ENCODE measurements around the gene CMPK1.
"Not testable (repeated sequence)": the region's sequence is repeated elsewhere in the genome, so short reads cannot be mapped to it uniquely, and the experiment has no call there.

CMPK1 gene

GRCh38 chr1:47333578-47333921 is at the start of gene CMPK1:
Gene CMPK1 (plus strand): TSS chr1:47333790. CDS start chr1:47333946, 156 bp downstream.
- Histone ChIP-seq H3K36me3 (ENCODE audit: control insufficient read depth, insufficient read depth, low read length) (no peaks in the 10 kb centered on the region), H3K9me3 (ENCODE audit: control insufficient read depth, low read length) (no peaks in the 10 kb centered on the region), H3K4me1 (ENCODE audit: control insufficient read depth, insufficient read depth, low read length) (peaks cover 14% of the 10 kb centered on the region), H3K27me3 (ENCODE audit: control insufficient read depth, insufficient read depth, low read length) (no peaks in the 10 kb centered on the region), H3K4me3 (ENCODE audit: low read length) (peak within 1 kb of the TSS; percentile 93), H3K9ac (ENCODE audit: low read length) (peak within 1 kb of the TSS; percentile 98)

GRCh38 chr1:47288116-47288515 is 45.5 kb upstream of the CMPK1 start:
- not testable (repeated sequence) for H3K36me3 ChIP-seq (ENCODE audit: control insufficient read depth, insufficient read depth, low read length); H3K9me3 ChIP-seq (ENCODE audit: control insufficient read depth, low read length); H3K4me1 ChIP-seq (ENCODE audit: control insufficient read depth, insufficient read depth, low read length); H3K27me3 ChIP-seq (ENCODE audit: control insufficient read depth, insufficient read depth, low read length); H3K9ac ChIP-seq (ENCODE audit: low read length); H3K4me3 ChIP-seq (ENCODE audit: low read length)

- not testable (repeated sequence) for H3K4me1 ChIP-seq (ENCODE audit: control insufficient read depth, insufficient read depth, low read length); H3K27me3 ChIP-seq (ENCODE audit: control insufficient read depth, insufficient read depth, low read length); H3K9me3 ChIP-seq (ENCODE audit: control insufficient read depth, low read length); H3K36me3 ChIP-seq (ENCODE audit: control insufficient read depth, insufficient read depth, low read length); H3K4me3 ChIP-seq (ENCODE audit: low read length); H3K9ac ChIP-seq (ENCODE audit: low read length)
Observed at GRCh38 chr1:47294863-47295262, 38.7 kb upstream of the CMPK1 start.

GRCh38 chr1:47295579-47295978 is 38.0 kb upstream of the CMPK1 start:
- H3K9ac ChIP-seq (ENCODE audit: low read length), result no peak overlapping the region
- no peaks in the 10 kb centered on the region for H3K9me3 ChIP-seq (ENCODE audit: control insufficient read depth, low read length)
- H3K4me3 ChIP-seq (ENCODE audit: low read length), result no peak overlapping the region
- no peaks in the 10 kb centered on the region for H3K36me3 ChIP-seq (ENCODE audit: control insufficient read depth, insufficient read depth, low read length)
- no peaks in the 10 kb centered on the region for H3K4me1 ChIP-seq (ENCODE audit: control insufficient read depth, insufficient read depth, low read length)
- H3K27me3 ChIP-seq (ENCODE audit: control insufficient read depth, insufficient read depth, low read length), result no peaks in the 10 kb centered on the region

- no peaks in the 10 kb centered on the region for H3K4me1 ChIP-seq (ENCODE audit: control insufficient read depth, insufficient read depth, low read length)
- no peak overlapping the region for H3K9ac ChIP-seq (ENCODE audit: low read length)
- no peaks in the 10 kb centered on the region for H3K9me3 ChIP-seq (ENCODE audit: control insufficient read depth, low read length)
- H3K36me3 ChIP-seq (ENCODE audit: control insufficient read depth, insufficient read depth, low read length), result no peaks in the 10 kb centered on the region
- no peaks in the 10 kb centered on the region for H3K27me3 ChIP-seq (ENCODE audit: control insufficient read depth, insufficient read depth, low read length)
- no peak overlapping the region for H3K4me3 ChIP-seq (ENCODE audit: low read length)
Observed at GRCh38 chr1:47298025-47298699, 35.4 kb upstream of the CMPK1 start.

- no peaks in the 10 kb centered on the region for H3K4me1 ChIP-seq (ENCODE audit: control insufficient read depth, insufficient read depth, low read length)
- H3K9me3 ChIP-seq (ENCODE audit: control insufficient read depth, low read length), result no peaks in the 10 kb centered on the region
- no peaks in the 10 kb centered on the region for H3K27me3 ChIP-seq (ENCODE audit: control insufficient read depth, insufficient read depth, low read length)
- H3K4me3 ChIP-seq (ENCODE audit: low read length), result no peak overlapping the region
- H3K36me3 ChIP-seq (ENCODE audit: control insufficient read depth, insufficient read depth, low read length), result no peaks in the 10 kb centered on the region
- no peak overlapping the region for H3K9ac ChIP-seq (ENCODE audit: low read length)
Observed at GRCh38 chr1:47302472-47302871, 31.1 kb upstream of the CMPK1 start.

- Histone ChIP-seq H3K9me3 (ENCODE audit: control insufficient read depth, low read length) (no peaks in the 10 kb centered on the region), H3K9ac (ENCODE audit: low read length) (no peak overlapping the region), H3K27me3 (ENCODE audit: control insufficient read depth, insufficient read depth, low read length) (no peaks in the 10 kb centered on the region), H3K4me1 (ENCODE audit: control insufficient read depth, insufficient read depth, low read length) (peaks cover 6% of the 10 kb centered on the region), H3K4me3 (ENCODE audit: low read length) (no peak overlapping the region), H3K36me3 (ENCODE audit: control insufficient read depth, insufficient read depth, low read length) (no peaks in the 10 kb centered on the region)
Observed at GRCh38 chr1:47309427-47309826, 24.2 kb upstream of the CMPK1 start.

GRCh38 chr1:47313915-47314664 is 19.5 kb upstream of the CMPK1 start, which contains the start of gene STIL:
Gene STIL (minus strand): TSS chr1:47314147. CDS start chr1:47310319, 3,828 bp downstream.
- no peaks in the 10 kb centered on the region for H3K27me3 ChIP-seq (ENCODE audit: control insufficient read depth, insufficient read depth, low read length)
- peaks cover 6% of the 10 kb centered on the region for H3K4me1 ChIP-seq (ENCODE audit: control insufficient read depth, insufficient read depth, low read length)
- peak within 1 kb of the TSS; percentile 76 for H3K4me3 ChIP-seq (ENCODE audit: low read length)
- H3K9ac ChIP-seq (ENCODE audit: low read length), result peak within 1 kb of the TSS; percentile 85
- no peaks in the 10 kb centered on the region for H3K36me3 ChIP-seq (ENCODE audit: control insufficient read depth, insufficient read depth, low read length)
- H3K9me3 ChIP-seq (ENCODE audit: control insufficient read depth, low read length), result no peaks in the 10 kb centered on the region

- Histone ChIP-seq H3K9ac (ENCODE audit: low read length) (no peak overlapping the region), H3K4me3 (ENCODE audit: low read length) (no peak overlapping the region), H3K9me3 (ENCODE audit: control insufficient read depth, low read length) (no peaks in the 10 kb centered on the region), H3K36me3 (ENCODE audit: control insufficient read depth, insufficient read depth, low read length) (no peaks in the 10 kb centered on the region), H3K4me1 (ENCODE audit: control insufficient read depth, insufficient read depth, low read length) (peaks cover 19% of the 10 kb centered on the region), H3K27me3 (ENCODE audit: control insufficient read depth, insufficient read depth, low read length) (no peaks in the 10 kb centered on the region)
Observed at GRCh38 chr1:47317841-47318240, 15.7 kb upstream of the CMPK1 start.

- H3K9ac ChIP-seq (ENCODE audit: low read length); H3K36me3 ChIP-seq (ENCODE audit: control insufficient read depth, insufficient read depth, low read length); H3K9me3 ChIP-seq (ENCODE audit: control insufficient read depth, low read length); H3K27me3 ChIP-seq (ENCODE audit: control insufficient read depth, insufficient read depth, low read length); H3K4me3 ChIP-seq (ENCODE audit: low read length): not testable (repeated sequence)
- H3K4me1 ChIP-seq (ENCODE audit: control insufficient read depth, insufficient read depth, low read length), result peaks cover 30% of the 10 kb centered on the region
Observed at GRCh38 chr1:47319968-47320367, 13.6 kb upstream of the CMPK1 start.

GRCh38 chr1:47323599-47324031 is 10.0 kb upstream of the CMPK1 start:
- no peaks in the 10 kb centered on the region for H3K27me3 ChIP-seq (ENCODE audit: control insufficient read depth, insufficient read depth, low read length)
- H3K4me1 ChIP-seq (ENCODE audit: control insufficient read depth, insufficient read depth, low read length), result peaks cover 40% of the 10 kb centered on the region
- no peak overlapping the region for H3K9ac ChIP-seq (ENCODE audit: low read length)

GRCh38 chr1:47324682-47325081 is 8.9 kb upstream of the CMPK1 start:
- Histone ChIP-seq H3K4me3 (ENCODE audit: low read length) (no peak overlapping the region), H3K9me3 (ENCODE audit: control insufficient read depth, low read length) (no peaks in the 10 kb centered on the region)

More at GRCh38 chr1:47323599-47324031, 10.0 kb upstream of the CMPK1 start:
- Histone ChIP-seq H3K4me3 (ENCODE audit: low read length) (no peak overlapping the region), H3K9me3 (ENCODE audit: control insufficient read depth, low read length) (no peaks in the 10 kb centered on the region), H3K36me3 (ENCODE audit: control insufficient read depth, insufficient read depth, low read length) (no peaks in the 10 kb centered on the region)

More at GRCh38 chr1:47324682-47325081, 8.9 kb upstream of the CMPK1 start:
- Histone ChIP-seq H3K36me3 (ENCODE audit: control insufficient read depth, insufficient read depth, low read length) (no peaks in the 10 kb centered on the region), H3K9ac (ENCODE audit: low read length) (peak overlapping the region; percentile 34), H3K4me1 (ENCODE audit: control insufficient read depth, insufficient read depth, low read length) (peaks cover 40% of the 10 kb centered on the region), H3K27me3 (ENCODE audit: control insufficient read depth, insufficient read depth, low read length) (no peaks in the 10 kb centered on the region)
